Epithelial cell of alveolus of lung (primary cell): ENCODE data around the gene CENPM. TPM values are rescaled to one million over a fixed set of nuclear protein-coding genes. Genes with fewer than 3 reads are reported as not detected.

Source experiments
- total RNA-seq: library from RNA; depleted of rRNA; stranded (reverse); fragments of >200 nt; gene quantifications from 2 replicates; pipeline ENCODE4 v1.2.1, GENCODE V29; 2015

The CENPM gene, protein sequence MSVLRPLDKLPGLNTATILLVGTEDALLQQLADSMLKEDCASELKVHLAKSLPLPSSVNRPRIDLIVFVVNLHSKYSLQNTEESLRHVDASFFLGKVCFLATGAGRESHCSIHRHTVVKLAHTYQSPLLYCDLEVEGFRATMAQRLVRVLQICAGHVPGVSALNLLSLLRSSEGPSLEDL
- total RNA-seq: 3.5 and 31.5 TPM in 2 replicates

DNA sequence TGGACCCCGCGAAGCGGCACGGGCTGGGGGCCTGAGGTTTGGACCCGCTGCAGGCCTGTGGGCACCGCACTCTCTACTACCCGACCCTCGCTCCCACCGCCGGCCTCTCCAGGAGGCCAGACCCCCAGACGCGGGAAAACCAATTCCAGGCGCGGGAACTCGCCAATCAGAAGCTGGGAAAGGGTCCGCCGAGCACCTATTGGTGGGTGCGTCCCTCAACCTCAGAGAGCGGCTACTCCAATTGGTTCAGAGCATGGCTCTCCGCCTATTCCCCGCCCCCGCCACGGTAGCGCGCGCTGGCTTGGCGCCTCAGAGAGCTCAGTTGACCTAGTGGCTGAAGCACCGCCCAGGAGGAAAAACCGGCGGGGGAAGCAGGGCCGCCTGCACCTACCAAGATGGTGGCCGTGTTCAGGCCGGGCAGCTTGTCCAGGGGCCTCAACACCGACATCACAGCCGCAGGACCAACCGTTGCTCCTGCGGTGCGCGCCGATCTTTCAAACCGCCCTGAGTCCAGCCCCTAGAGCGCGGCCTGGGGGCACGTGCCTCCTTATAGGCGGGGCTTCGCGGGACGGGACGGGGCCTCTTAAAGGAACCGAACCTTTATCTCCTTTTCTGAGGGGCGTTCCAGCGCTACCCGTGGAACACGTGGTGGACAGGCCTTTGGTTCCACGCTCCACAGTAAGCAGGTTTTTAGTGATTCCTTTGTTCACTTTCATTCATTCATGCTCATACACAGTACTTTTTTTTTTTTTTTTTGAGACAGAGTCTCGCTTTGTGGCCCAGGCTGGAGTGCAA, at the start of gene CENPM:
Gene CENPM (minus strand): TSS at position 524 of the 795 bp plus-strand sequence. CDS start 76 bp downstream, at position 448.

DNA sequence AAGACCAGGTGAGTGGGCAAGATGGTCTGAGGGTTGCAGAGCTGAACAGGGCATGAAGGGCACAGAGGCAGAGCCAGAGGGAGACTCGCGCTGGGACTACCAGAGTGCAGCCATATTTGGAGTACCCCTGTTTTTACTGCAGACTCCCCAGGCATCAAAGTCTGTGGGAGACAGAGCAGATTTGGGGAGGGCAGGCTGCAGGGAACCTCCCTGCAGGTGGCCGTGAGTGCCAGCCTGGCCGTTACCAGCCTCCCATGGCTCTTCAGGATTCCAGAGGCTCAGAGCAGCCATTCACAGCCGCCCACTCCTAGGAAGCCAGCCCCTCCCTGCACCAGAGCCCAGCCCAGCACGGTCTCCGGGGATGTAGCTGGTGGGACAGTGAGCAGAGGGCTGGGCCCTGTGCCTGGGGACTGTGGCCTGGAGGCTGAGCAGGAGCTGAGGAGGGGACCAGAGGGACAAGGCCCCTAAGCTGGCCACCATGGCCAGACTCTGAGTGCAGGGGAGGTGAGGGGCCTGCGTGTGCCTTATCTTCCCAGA, 22.2 kb upstream of the CENPM start, which contains the start of gene SEPTIN3:
Gene SEPTIN3 (plus strand): TSS at position 334 of the 537 bp plus-strand sequence. CDS start 2,050 bp downstream, outside the sequence.

DNA sequence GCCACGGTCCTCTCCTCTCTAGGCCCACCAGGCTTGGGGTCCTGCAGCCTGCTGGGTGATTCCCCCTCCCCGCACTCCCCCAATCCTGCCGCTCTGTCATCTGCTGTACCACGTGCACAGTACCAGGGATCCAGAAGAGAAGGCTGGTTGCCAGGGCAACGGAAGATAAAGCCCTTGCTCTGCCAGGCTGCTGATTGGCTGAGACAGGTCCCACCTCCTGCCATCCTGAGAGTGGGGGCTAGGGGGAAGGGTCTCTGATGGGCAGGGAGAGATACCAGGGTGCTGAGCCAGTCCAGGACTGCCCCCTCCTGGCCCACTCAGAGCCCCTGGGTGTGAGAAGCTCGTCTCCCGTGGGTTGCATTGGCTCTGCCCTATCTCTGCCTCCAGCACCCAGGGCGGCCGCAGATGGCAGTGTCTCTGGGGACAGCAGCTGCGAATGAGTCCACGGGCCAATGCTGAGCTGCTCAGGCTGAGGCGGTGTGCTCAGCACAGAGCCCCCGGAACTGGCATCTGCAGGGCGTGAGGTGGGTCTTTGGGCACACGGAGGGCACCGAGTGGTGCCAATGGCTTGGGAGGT, 5.0 kb upstream of the CENPM start, which contains the start of gene SMIM45:
Gene SMIM45 (plus strand): TSS at position 253 of the 577 bp plus-strand sequence.

DNA sequence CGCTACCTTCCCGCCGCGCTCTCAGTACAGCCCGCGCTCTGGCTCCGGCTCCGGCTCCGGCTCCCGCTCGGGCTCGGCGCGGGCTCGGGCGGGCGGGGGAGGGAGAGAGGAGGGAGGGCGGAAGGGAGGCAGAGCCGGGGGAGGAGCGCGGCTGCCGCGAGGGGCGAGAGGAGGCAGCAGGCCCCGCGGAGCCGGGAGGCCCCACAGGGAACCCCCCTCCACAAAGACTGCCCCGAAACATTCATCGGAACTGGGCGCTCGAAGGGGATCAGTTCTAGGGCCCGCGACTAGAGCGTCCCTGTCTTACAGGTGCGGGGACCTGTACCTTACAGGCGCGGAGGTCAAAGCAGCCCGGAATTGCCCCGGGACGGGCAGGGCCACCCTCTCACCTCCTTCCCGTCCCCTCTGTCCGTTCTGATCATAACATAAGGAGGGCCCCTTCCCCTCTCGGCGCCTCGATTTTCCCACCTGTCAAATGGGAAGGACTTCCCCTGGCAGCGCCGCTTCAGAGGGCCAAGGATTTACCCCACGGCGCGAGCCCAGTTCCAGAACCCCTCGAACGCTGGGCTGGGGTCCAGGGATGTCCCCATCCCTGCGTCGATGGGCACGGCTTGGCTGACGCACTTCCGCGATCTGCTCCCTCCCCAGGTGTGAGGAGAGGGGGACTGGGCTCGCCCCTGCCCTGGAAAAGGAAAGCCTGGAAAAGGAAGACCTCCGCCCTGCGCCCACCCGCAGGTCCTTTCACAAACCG, 31.7 kb downstream of the CENPM start, which contains the start of gene SHISA8:
Gene SHISA8 (minus strand): TSS at position 40 of the 751 bp plus-strand sequence. CDS start 407 bp downstream, outside the sequence.

Other genes with a start within 250 kb of the CENPM start
- gene MEI1, start 247.6 kb downstream of the CENPM start, total RNA-seq: 4.5 TPM in 1 of 2 replicates, not detected in the other
- 7.4 and 8.0 TPM in 2 replicates for gene CCDC134, start 146.5 kb downstream of the CENPM start, total RNA-seq
- gene SREBF2, start 114.0 kb downstream of the CENPM start, total RNA-seq: 51.5 and 97.7 TPM in 2 replicates
- gene SHISA8, start 32.1 kb downstream of the CENPM start, total RNA-seq: not detected in 2 replicates
- 0.08 and 0.26 TPM in 2 replicates for gene TNFRSF13C, start 20.3 kb downstream of the CENPM start, total RNA-seq
- gene SEPTIN3, start 22.3 kb upstream of the CENPM start, total RNA-seq: under 0.01 and 0.40 TPM in 2 replicates
- 0.72 TPM in 1 of 2 replicates, not detected in the other for gene WBP2NL, start 51.6 kb upstream of the CENPM start, total RNA-seq
- 32.9 and 51.1 TPM in 2 replicates for gene NAGA, start 123.7 kb upstream of the CENPM start, total RNA-seq
- 18.2 and 22.9 TPM in 2 replicates for gene PHETA2, start 127.1 kb upstream of the CENPM start, total RNA-seq
- gene SMDT1, start 132.5 kb upstream of the CENPM start, total RNA-seq: 3.2 and 8.3 TPM in 2 replicates
- gene NDUFA6, start 143.6 kb upstream of the CENPM start, total RNA-seq: 56.0 and 61.9 TPM in 2 replicates
- 0.08 and 0.26 TPM in 2 replicates for gene CYP2D6, start 183.7 kb upstream of the CENPM start, total RNA-seq